ENCODE measurements around the gene EYA3. TPM values are rescaled to one million over a fixed set of nuclear protein-coding genes. Genes with fewer than 3 reads are reported as not detected.

Gene EYA3
- total RNA-seq, 1 donor from 2014 or later: 15.7 TPM

- Mint-ChIP-seq H3K9me3 (ENCODE audit: low read depth) (no peaks in the 10 kb centered on the region), H3K27me3 (ENCODE audit: low read depth) (peaks cover 23% of the 10 kb centered on the region), H3K27ac (ENCODE audit: unreplicated experiment) (no peak overlapping the region), H3K4me3 (ENCODE audit: unreplicated experiment) (no peak overlapping the region), H3K36me3 (ENCODE audit: low read depth) (no peaks in the 10 kb centered on the region), H3K4me1 (ENCODE audit: low read depth) (peaks cover 9% of the 10 kb centered on the region)
- no peak for TF ChIP-seq CTCF (IDR thresholded peaks at IDR 0.05)
- no peak for DNase-seq (ENCODE audit: low spot score)
These were observed 38.5 kb upstream of the EYA3 start for GRCh38 chr1:28126783-28127490.

DNA sequence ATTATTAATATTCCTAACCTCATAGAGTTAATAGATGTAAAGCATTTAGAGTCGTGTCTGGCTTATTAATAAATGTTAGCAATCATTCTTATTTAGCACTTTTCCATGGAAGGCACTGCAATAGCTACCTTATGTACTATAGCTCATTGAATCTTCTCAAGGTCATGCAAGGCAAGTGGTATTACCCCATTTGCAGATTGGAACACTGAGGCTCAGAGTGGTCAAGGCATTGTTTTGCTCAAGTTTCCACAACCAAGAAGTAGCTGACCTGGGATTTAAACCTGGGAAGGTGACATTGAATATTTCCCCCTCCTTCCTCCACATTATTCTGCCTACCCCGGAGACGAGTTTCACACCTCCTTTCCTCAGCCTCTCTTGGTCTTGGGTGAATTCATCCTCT is 37.8 kb upstream of the EYA3 start:
- Mint-ChIP-seq H3K27me3 (ENCODE audit: low read depth) (peaks cover 23% of the 10 kb centered on the region), H3K4me1 (ENCODE audit: low read depth) (peaks cover 10% of the 10 kb centered on the region), H3K9me3 (ENCODE audit: low read depth) (no peaks in the 10 kb centered on the region), H3K27ac (ENCODE audit: unreplicated experiment) (no peak overlapping the region), H3K4me3 (ENCODE audit: unreplicated experiment) (no peak overlapping the region), H3K36me3 (ENCODE audit: low read depth) (no peaks in the 10 kb centered on the region)
- TF ChIP-seq CTCF (IDR thresholded peaks at IDR 0.05): no peak
- DNase-seq (ENCODE audit: low spot score): no peak

DNA sequence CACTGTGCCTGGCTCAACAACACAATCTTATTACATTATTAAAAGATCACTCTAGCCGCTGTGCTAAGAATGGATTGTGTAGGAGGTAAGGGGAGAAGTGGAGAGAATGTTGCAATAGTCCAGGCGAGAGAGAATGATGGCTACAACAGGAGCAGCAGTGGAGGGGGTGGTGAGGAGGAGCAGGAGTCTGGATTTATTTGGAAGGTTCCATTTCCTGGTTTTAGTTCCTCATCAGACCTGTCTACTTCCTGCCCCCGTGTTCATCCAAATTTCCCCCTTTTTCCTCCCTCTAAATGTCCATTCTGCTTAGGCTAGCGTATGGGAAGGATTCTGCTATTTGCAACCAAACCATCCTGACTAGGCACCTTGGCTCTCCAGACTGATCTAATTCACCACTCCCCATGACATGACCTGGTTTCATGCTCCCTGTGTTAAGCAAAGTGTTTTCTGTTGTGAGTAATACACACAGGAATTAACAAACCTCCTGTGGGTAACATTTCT is 35.1 kb upstream of the EYA3 start:
- no peak for TF ChIP-seq CTCF (IDR thresholded peaks at IDR 0.05)
- Mint-ChIP-seq H3K4me3 (ENCODE audit: unreplicated experiment) (no peak overlapping the region), H3K27me3 (ENCODE audit: low read depth) (peaks cover 18% of the 10 kb centered on the region), H3K4me1 (ENCODE audit: low read depth) (peaks cover 10% of the 10 kb centered on the region), H3K9me3 (ENCODE audit: low read depth) (no peaks in the 10 kb centered on the region), H3K27ac (ENCODE audit: unreplicated experiment) (peak overlapping the region; percentile 69), H3K36me3 (ENCODE audit: low read depth) (no peaks in the 10 kb centered on the region)
- DNase-seq (ENCODE audit: low spot score): no peak

DNA sequence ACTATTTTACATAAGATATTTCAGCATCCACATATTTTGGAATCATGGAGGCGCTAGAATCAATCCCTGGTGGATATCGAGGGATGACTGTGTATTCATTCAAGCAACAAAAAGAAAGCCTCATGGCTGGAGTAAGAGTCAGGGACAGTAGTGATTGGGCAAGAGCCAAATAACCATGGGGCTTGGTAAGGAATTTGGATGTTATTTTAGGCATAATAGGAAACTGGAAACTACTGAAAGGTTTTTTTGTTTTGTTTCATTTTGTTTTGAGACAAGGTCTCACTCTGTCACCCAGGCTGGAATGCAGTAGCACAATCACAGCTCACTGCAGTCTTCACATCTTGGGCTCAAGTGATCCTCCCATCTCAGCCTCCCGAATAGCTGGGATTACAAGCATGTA is 33.8 kb upstream of the EYA3 start:
- Mint-ChIP-seq H3K36me3 (ENCODE audit: low read depth) (no peaks in the 10 kb centered on the region), H3K27me3 (ENCODE audit: low read depth) (peaks cover 7% of the 10 kb centered on the region), H3K27ac (ENCODE audit: unreplicated experiment) (no peak overlapping the region), H3K4me3 (ENCODE audit: unreplicated experiment) (no peak overlapping the region), H3K4me1 (ENCODE audit: low read depth) (peaks cover 10% of the 10 kb centered on the region), H3K9me3 (ENCODE audit: low read depth) (no peaks in the 10 kb centered on the region)
- DNase-seq (ENCODE audit: low spot score): no peak
- TF ChIP-seq CTCF (IDR thresholded peaks at IDR 0.05): no peak

DNA sequence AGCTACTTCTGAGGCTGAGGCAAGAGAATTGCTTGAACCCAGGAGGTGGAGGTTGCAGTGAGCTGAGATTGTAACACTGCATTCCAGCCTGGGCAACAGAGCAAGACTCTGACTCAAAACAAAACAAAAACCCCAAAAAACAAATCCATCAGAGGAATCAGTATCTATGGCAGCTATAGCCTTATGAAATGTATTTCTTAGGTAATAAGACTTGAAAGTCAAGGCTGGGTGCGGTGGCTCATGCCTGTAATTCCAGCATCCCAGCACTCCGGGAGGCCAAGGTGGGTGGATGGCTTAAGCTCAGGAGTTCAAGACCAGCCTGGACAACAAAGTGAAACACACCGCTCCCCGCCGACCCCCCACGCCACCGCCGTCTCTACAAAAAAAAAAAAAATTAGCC is 31.1 kb upstream of the EYA3 start:
- no peak for TF ChIP-seq CTCF (IDR thresholded peaks at IDR 0.05)
- no peak for DNase-seq (ENCODE audit: low spot score)
- no peaks in the 10 kb centered on the region for H3K36me3 Mint-ChIP-seq (ENCODE audit: low read depth)
- H3K4me1 Mint-ChIP-seq (ENCODE audit: low read depth): peaks cover 10% of the 10 kb centered on the region
- no peaks in the 10 kb centered on the region for H3K27me3 Mint-ChIP-seq (ENCODE audit: low read depth)
- H3K27ac Mint-ChIP-seq (ENCODE audit: unreplicated experiment): no peak overlapping the region
- no peak overlapping the region for H3K4me3 Mint-ChIP-seq (ENCODE audit: unreplicated experiment)
- no peaks in the 10 kb centered on the region for H3K9me3 Mint-ChIP-seq (ENCODE audit: low read depth)
